ENCODE data around the gene ADAMTS17. TPM values are rescaled to one million over a fixed set of nuclear protein-coding genes. Genes with fewer than 3 reads are reported as not detected.
"Not testable (repeated sequence)": the region's sequence is repeated elsewhere in the genome, so short reads cannot be mapped to it uniquely, and the experiment has no call there.

The ADAMTS17 gene
- total RNA-seq, 1 donor from 2014 or later: 2.3 TPM

GRCh38 chr15:100082761-100083402, 258.9 kb downstream of the ADAMTS17 start:
- Histone ChIP-seq H3K4me3 (ENCODE audit: low read depth, low read length) (no peak overlapping the region), H3K36me3 (ENCODE audit: control insufficient read depth, insufficient read depth, low read length) (no peaks in the 10 kb centered on the region), H3K27me3 (ENCODE audit: control insufficient read depth, insufficient read depth, low read length) (no peaks in the 10 kb centered on the region)
- DNase-seq (ENCODE audit: low read depth): no peak
- TF ChIP-seq, protein P1, sequence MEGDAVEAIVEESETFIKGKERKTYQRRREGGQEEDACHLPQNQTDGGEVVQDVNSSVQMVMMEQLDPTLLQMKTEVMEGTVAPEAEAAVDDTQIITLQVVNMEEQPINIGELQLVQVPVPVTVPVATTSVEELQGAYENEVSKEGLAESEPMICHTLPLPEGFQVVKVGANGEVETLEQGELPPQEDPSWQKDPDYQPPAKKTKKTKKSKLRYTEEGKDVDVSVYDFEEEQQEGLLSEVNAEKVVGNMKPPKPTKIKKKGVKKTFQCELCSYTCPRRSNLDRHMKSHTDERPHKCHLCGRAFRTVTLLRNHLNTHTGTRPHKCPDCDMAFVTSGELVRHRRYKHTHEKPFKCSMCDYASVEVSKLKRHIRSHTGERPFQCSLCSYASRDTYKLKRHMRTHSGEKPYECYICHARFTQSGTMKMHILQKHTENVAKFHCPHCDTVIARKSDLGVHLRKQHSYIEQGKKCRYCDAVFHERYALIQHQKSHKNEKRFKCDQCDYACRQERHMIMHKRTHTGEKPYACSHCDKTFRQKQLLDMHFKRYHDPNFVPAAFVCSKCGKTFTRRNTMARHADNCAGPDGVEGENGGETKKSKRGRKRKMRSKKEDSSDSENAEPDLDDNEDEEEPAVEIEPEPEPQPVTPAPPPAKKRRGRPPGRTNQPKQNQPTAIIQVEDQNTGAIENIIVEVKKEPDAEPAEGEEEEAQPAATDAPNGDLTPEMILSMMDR (IDR thresholded peaks at IDR 0.05; ENCODE audit: insufficient read depth, low read length, poor library complexity, severe bottlenecking): no peak

DNA sequence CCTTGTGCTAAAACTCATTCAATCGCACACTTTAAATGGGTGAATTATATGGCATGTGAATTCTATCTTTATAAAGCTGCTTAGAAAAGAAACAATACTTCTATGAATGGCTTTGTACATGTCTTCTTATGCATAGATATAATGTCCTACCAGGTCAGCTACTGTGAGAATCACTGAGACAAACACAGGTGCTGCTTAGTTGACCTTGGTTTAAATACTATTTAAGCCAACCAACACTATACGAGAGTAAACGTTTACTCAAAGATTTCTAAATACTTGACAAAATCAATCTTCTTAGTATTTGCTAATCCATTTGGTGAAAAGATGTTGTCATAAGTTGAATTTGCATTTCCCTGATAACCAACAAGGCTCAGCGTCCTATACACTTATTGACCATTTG, 260.3 kb downstream of the ADAMTS17 start:
- no peak for DNase-seq (ENCODE audit: low read depth)
- no peaks in the 10 kb centered on the region for H3K27me3 ChIP-seq (ENCODE audit: control insufficient read depth, insufficient read depth, low read length)
- TF ChIP-seq, protein P1 (IDR thresholded peaks at IDR 0.05; ENCODE audit: insufficient read depth, low read length, poor library complexity, severe bottlenecking): no peak
- H3K36me3 ChIP-seq (ENCODE audit: control insufficient read depth, insufficient read depth, low read length): no peaks in the 10 kb centered on the region
- H3K4me3 ChIP-seq (ENCODE audit: low read depth, low read length): no peak overlapping the region

- no peaks in the 10 kb centered on the region for H3K36me3 ChIP-seq (ENCODE audit: control insufficient read depth, insufficient read depth, low read length)
- DNase-seq (ENCODE audit: low read depth): no peak
- TF ChIP-seq, protein P1 (IDR thresholded peaks at IDR 0.05; ENCODE audit: insufficient read depth, low read length, poor library complexity, severe bottlenecking): no peak
- no peaks in the 10 kb centered on the region for H3K27me3 ChIP-seq (ENCODE audit: control insufficient read depth, insufficient read depth, low read length)
- no peak overlapping the region for H3K4me3 ChIP-seq (ENCODE audit: low read depth, low read length)
These were observed 263.1 kb downstream of the ADAMTS17 start for GRCh38 chr15:100078511-100079220.

DNA sequence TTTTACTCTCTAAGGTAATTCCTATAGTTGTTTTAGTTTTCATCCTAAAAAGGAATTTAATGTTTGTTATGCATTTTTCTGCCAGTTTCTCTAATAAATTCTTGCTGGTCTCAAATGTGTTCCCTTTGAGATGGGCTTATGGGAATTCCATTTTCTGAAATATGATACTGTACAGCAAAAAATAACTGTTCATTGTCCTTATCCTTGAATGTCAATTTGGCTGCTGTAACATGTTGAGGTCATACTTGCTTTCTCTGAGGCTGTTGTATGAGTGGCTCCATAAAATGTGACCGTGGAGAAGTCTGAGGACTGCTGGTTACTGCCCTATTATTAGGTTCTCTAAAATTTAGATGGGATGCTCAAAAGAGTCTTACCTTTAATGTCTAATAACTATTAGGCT, 266.5 kb downstream of the ADAMTS17 start:
- no peaks in the 10 kb centered on the region for H3K36me3 ChIP-seq (ENCODE audit: control insufficient read depth, insufficient read depth, low read length)
- TF ChIP-seq, protein P1 (IDR thresholded peaks at IDR 0.05; ENCODE audit: insufficient read depth, low read length, poor library complexity, severe bottlenecking): no peak
- no peak for DNase-seq (ENCODE audit: low read depth)
- H3K4me3 ChIP-seq (ENCODE audit: low read depth, low read length): no peak overlapping the region
- no peaks in the 10 kb centered on the region for H3K27me3 ChIP-seq (ENCODE audit: control insufficient read depth, insufficient read depth, low read length)

GRCh38 chr15:100073982-100074381, 267.8 kb downstream of the ADAMTS17 start:
- TF ChIP-seq, protein P1 (IDR thresholded peaks at IDR 0.05; ENCODE audit: insufficient read depth, low read length, poor library complexity, severe bottlenecking): no peak
- Histone ChIP-seq H3K36me3 (ENCODE audit: control insufficient read depth, insufficient read depth, low read length) (no peaks in the 10 kb centered on the region), H3K4me3 (ENCODE audit: low read depth, low read length) (no peak overlapping the region), H3K27me3 (ENCODE audit: control insufficient read depth, insufficient read depth, low read length) (no peaks in the 10 kb centered on the region)
- no peak for DNase-seq (ENCODE audit: low read depth)

GRCh38 chr15:100066521-100067280, 275.1 kb downstream of the ADAMTS17 start:
- H3K27me3 ChIP-seq (ENCODE audit: control insufficient read depth, insufficient read depth, low read length); H3K36me3 ChIP-seq (ENCODE audit: control insufficient read depth, insufficient read depth, low read length); DNase-seq (ENCODE audit: low read depth); H3K4me3 ChIP-seq (ENCODE audit: low read depth, low read length): not testable (repeated sequence)
